C4-2B (cell line): ENCODE results near the gene ALPP.

Source experiments
- CTCF ChIP-seq: fragments of 450-650 bp; conservative IDR thresholded peaks from 2 replicates; pipeline ENCODE4 v1.5.1; 2017; ENCODE audit warnings: mild to moderate bottlenecking
- ZFX ChIP-seq: fragments of 450-650 bp; IDR thresholded peaks from 2 replicates; pipeline ENCODE4 v1.6.1; 2017

- TF ChIP-seq CTCF (no peak), ZFX (no peak)
Observed at GRCh38 chr2:232350804-232351685, 27.5 kb upstream of the ALPP start.
